Epithelial cell of esophagus (primary cell): ENCODE results near the gene UVRAG.

Source experiments
- DNase-seq: peaks from one replicate; pipeline ENCODE4 v3.0.0; 2010; ENCODE audit warnings: low read depth
- H3K4me3 ChIP-seq: 2 replicates; pipeline ENCODE4 v1.5.1; 2011; ENCODE audit warnings: mild to moderate bottlenecking, low read length, control low read depth
- CTCF ChIP-seq: IDR thresholded peaks from 2 replicates; pipeline ENCODE4 v1.5.1; 2011; ENCODE audit warnings: low read depth, mild to moderate bottlenecking, low read length, control low read depth, inconsistent platforms; ENCODE audit not compliant: insufficient read depth; ENCODE audit errors: missing control alignments

Gene UVRAG

GRCh38 chr11:76159983-76160661 is 345.1 kb downstream of the UVRAG start:
- DNase-seq, result no peak
- H3K4me3 ChIP-seq, result no peak overlapping the region
- TF ChIP-seq CTCF, result no peak

GRCh38 chr11:76160856-76161255 is 345.8 kb downstream of the UVRAG start:
- DNase-seq, result no peak
- H3K4me3 ChIP-seq, result no peak overlapping the region
- TF ChIP-seq CTCF, result no peak

GRCh38 chr11:76161261-76161961 is 346.4 kb downstream of the UVRAG start:
- no peak for TF ChIP-seq CTCF
- no peak for DNase-seq
- no peak overlapping the region for H3K4me3 ChIP-seq

GRCh38 chr11:76162336-76163288 is 347.6 kb downstream of the UVRAG start:
- no peak for DNase-seq
- no peak overlapping the region for H3K4me3 ChIP-seq
- TF ChIP-seq CTCF, result no peak

DNA sequence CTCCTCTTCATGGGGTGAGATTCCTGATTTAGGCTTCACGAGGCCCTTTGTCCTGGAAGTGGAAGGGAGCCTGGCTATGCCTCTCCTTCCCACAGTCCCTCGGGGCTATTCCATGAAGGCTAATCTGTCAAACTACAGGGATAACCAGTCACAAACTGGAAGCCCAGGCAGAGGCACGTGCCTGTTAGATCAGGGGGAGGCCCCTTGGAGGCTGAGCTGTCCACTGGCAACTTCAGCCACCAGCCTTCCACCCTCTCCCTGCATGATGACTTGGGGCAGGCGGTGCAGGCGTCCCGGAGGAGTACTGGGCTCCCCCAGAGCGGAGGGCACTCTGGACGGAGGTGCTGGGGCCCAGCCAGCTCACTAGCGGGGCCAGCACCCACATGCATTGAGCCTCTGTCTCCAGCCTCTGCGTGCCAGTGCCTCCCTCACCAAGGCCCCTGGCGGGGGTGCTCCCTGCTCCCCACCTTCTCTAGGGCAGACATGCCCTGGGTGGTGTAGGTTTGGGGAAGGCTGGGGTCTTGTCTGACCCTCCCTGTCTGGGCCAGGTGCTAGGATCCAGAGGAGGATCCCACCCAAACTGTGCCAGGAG is 348.4 kb downstream of the UVRAG start:
- H3K4me3 ChIP-seq, result no peak overlapping the region
- no peak for DNase-seq
- TF ChIP-seq CTCF, result no peak

GRCh38 chr11:76164081-76164480 is 349.1 kb downstream of the UVRAG start:
- no peak for TF ChIP-seq CTCF
- DNase-seq, result no peak
- no peak overlapping the region for H3K4me3 ChIP-seq
